Measurements from ENCODE around the gene CALML4. TPM values are rescaled to one million over a fixed set of nuclear protein-coding genes. Genes with fewer than 3 reads are reported as not detected.

Gene CALML4
- total and polyA plus RNA-seq, 4 donors = 10.4 to 21.7 (median 14.4) TPM

DNA sequence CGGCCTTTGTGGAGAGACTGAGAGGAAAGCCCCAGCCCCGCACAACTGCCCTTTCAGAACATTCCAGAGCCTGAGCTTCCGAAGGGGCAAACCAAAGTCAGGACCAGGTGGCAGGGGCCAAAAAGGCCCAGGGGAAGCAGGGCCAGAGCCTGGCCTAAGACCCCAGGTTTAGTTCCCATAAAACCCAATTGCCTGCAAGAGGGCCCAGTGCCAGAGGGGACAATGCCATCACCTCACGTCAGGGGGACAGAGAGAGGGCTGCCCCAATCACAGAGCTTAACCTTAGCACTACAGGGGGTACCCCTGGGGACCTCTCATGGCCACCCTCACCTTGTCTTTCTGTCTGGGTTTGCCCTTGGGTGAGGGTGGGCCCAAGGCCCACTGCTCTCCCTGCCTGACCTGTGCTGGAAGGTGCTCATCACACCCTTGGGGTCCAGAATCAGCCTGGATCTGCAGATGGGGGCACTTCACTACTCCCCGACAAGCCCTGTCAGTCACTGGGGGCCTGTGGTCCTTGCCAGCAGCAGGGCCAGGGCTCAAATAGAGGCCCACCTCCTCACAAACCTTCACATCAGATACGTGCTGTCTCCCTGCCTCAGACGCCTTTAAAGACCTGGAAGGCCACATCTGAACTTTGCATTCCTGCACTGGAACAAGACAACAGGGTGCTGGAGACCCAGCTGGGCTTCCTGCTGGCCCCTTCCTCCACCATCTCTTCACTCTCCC, 3.8 kb downstream of the CALML4 start:
- H3K4me1 ChIP-seq (ENCODE audit: control insufficient read depth in 5 of 5, insufficient read depth in 5 of 5, low read length in 5 of 5) = peaks cover 0 to 29% (median 9%) of the 10 kb centered on the region in 5 donors
- no peak for ATAC-seq (ENCODE audit: insufficient read depth, low FRiP score)
- TF ChIP-seq, protein P1, sequence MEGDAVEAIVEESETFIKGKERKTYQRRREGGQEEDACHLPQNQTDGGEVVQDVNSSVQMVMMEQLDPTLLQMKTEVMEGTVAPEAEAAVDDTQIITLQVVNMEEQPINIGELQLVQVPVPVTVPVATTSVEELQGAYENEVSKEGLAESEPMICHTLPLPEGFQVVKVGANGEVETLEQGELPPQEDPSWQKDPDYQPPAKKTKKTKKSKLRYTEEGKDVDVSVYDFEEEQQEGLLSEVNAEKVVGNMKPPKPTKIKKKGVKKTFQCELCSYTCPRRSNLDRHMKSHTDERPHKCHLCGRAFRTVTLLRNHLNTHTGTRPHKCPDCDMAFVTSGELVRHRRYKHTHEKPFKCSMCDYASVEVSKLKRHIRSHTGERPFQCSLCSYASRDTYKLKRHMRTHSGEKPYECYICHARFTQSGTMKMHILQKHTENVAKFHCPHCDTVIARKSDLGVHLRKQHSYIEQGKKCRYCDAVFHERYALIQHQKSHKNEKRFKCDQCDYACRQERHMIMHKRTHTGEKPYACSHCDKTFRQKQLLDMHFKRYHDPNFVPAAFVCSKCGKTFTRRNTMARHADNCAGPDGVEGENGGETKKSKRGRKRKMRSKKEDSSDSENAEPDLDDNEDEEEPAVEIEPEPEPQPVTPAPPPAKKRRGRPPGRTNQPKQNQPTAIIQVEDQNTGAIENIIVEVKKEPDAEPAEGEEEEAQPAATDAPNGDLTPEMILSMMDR (IDR thresholded peaks at IDR 0.05; ENCODE audit: control extremely low read depth, extremely low read depth) = no peak
- H3K27ac ChIP-seq (ENCODE audit: low read depth in 1 of 2, low read length in 1 of 2) = no peak overlapping the region
- no peaks in the 10 kb centered on the region for H3K27me3 ChIP-seq (ENCODE audit: control insufficient read depth in 3 of 3, insufficient read depth in 3 of 3, low read length in 2 of 3)
- no peak for DNase-seq
- 92 to 97% methylated on average over 7 of the region's 7 CpGs for WGBS, 2 donors
- H3K4me3 ChIP-seq = no peak overlapping the region
- H3K9ac ChIP-seq (ENCODE audit: insufficient read depth in 1 of 2, low read length in 2 of 2) = no peak overlapping the region
- no peaks in the 10 kb centered on the region for H3K9me3 ChIP-seq (ENCODE audit: control insufficient read depth in 4 of 4, insufficient read depth in 3 of 4, low read length in 3 of 4)
- H3K36me3 ChIP-seq (ENCODE audit: control insufficient read depth in 4 of 4, insufficient read depth in 4 of 4, low read length in 4 of 4) = no peaks in the 10 kb centered on the region

DNA sequence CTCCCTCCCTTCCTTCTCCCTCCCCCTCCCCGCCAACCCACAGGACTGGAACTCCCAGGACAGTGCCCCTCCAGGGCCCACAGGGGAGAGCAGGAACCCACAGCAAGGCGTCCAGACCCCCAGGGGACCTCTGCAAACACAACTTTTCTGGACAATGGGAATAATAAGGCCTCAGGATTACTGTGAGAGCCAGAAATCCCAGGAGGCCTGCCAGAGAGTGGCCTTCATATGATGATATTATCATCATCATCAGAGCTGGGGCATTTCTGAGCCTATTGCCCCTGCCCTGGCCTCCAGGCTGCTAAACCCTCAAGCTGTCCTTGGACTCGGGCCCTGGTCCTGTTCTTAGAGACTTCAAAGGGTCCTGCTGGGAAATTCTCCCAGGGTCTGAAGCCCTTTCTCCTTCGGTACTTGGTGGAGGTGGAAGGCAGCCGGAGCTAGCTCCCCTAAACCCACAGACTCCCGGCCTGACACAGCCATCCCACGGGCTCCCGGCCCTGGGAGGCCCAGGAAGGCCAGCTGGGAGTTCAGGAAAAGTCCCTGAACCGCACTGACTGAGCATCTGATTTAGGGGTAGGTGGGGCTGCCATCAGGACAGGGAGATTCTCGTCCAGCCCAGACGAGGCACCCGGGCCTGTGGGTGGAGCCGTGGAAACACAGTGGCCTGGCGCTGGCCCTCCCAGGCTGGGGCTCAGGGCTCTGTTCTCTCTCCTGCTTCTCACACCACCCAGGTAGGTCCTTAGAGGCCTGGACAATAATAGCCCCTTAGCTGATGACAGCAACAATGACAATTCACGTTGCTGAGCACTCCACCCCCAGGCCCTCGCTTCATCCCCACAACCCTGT, 4.9 kb downstream of the CALML4 start:
- Histone ChIP-seq H3K27ac (ENCODE audit: low read depth in 1 of 2, low read length in 1 of 2) (no peak overlapping the region), H3K27me3 (ENCODE audit: control insufficient read depth in 3 of 3, insufficient read depth in 3 of 3, low read length in 2 of 3) (no peaks in the 10 kb centered on the region), H3K9me3 (ENCODE audit: control insufficient read depth in 4 of 4, insufficient read depth in 3 of 4, low read length in 3 of 4) (no peaks in the 10 kb centered on the region), H3K4me3 (no peak overlapping the region), H3K4me1 (ENCODE audit: control insufficient read depth in 5 of 5, insufficient read depth in 5 of 5, low read length in 5 of 5) (peaks cover 0 to 19% (median 8%) of the 10 kb centered on the region in 5 donors), H3K36me3 (ENCODE audit: control insufficient read depth in 4 of 4, insufficient read depth in 4 of 4, low read length in 4 of 4) (peaks cover 0 to 3% (median 0%) of the 10 kb centered on the region in 4 donors), H3K9ac (ENCODE audit: insufficient read depth in 1 of 2, low read length in 2 of 2) (no peak overlapping the region)
- DNase-seq (no peak), ATAC-seq (ENCODE audit: insufficient read depth, low FRiP score) (no peak)
- 76 to 79% methylated on average over 16 of the region's 16 CpGs for WGBS, 2 donors
- TF ChIP-seq, protein P1 (IDR thresholded peaks at IDR 0.05; ENCODE audit: control extremely low read depth, extremely low read depth) = no peak

DNA sequence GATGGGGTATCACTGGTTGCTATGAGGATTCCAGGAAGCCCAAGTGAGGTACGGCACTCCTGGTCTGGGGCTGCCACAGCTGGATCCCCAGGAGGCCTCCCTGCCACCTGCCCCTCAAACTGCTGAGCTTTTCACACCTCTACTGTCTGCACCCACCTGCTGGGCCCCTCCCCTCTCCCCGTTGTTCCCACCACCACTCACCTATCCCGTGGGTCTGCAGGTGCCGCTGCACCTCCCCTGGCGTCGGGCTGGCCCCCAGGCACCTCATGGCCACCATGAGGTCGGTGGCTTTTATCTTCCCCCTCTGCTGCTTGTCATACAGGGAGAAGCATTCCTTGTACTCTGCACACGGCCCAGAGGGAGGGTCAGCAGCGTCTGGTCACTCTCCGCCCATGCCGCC, 5.8 kb downstream of the CALML4 start:
- no peak for ATAC-seq (ENCODE audit: insufficient read depth, low FRiP score)
- Histone ChIP-seq H3K9ac (ENCODE audit: insufficient read depth in 1 of 2, low read length in 2 of 2) (no peak overlapping the region), H3K27me3 (ENCODE audit: control insufficient read depth in 3 of 3, insufficient read depth in 3 of 3, low read length in 2 of 3) (no peaks in the 10 kb centered on the region), H3K4me1 (ENCODE audit: control insufficient read depth in 5 of 5, insufficient read depth in 5 of 5, low read length in 5 of 5) (peaks cover 0 to 14% (median 0%) of the 10 kb centered on the region in 5 donors), H3K4me3 (no peak overlapping the region), H3K27ac (ENCODE audit: low read depth in 1 of 2, low read length in 1 of 2) (no peak overlapping the region), H3K36me3 (ENCODE audit: control insufficient read depth in 4 of 4, insufficient read depth in 4 of 4, low read length in 4 of 4) (peaks cover 0 to 3% (median 0%) of the 10 kb centered on the region in 4 donors), H3K9me3 (ENCODE audit: control insufficient read depth in 4 of 4, insufficient read depth in 3 of 4, low read length in 3 of 4) (no peaks in the 10 kb centered on the region)
- 75% methylated on average over 11 of the region's 11 CpGs for WGBS, 2 donors
- no peak for DNase-seq
- TF ChIP-seq, protein P1 (IDR thresholded peaks at IDR 0.05; ENCODE audit: control extremely low read depth, extremely low read depth) = no peak

All from lung (tissue), 12 donors.